NOMO-1 treated with dmso at 0.1 percent for 144 hours (cell line): ENCODE data around the gene ZNF221.
"Not testable (repeated sequence)": the region's sequence is repeated elsewhere in the genome, so short reads cannot be mapped to it uniquely, and the experiment has no call there.

Source experiments
- DNase-seq: peaks from one replicate; lab custom pipeline; 2025; ENCODE audit not compliant: unreplicated experiment; lab: John Stamatoyannopoulos, UW

ZNF221 gene

DNA sequence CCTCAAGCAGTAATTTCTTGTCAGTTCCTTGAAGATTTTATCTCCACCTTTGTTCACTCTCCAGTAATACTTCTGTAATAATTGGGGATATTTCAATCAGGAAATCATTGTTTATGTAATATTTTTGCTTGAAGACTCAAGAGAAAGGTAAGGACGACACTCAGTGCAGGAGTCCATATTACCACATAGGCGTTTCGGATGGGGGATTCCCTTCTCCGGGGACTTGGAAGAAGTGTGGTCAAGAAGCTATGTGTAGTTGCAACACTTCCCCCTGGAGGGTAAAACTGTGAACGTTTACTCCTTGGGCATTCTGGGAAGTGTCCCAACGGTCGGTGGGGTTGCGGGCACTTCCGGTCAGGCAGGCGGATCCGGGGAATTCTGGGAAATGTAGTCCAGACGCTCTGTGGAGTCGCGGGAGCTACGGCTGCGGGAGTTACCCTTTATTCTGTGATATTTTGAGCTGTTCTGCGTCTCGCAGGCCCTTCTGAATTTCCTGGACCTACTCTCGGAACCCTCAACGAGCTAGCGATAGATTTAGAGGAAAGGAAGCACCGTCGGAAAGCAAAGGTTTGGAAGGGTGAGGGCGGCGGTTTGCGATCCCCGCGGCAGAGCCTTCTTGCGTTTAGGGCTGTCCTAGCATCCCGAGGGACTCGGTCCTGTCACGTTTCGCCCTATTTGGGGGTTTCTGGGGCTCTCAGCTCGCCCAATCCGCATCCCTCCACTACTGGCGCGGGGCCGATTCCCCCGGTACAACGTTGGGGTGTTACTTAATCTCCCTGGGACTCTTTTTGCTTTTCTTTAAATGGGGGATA is at the start of gene ZNF221:
Gene ZNF221, plus strand, starts transcription at position 395 of the 812 bp plus-strand sequence. CDS start 11,499 bp downstream, outside the sequence.
- peak; percentile 92 for DNase-seq

DNA sequence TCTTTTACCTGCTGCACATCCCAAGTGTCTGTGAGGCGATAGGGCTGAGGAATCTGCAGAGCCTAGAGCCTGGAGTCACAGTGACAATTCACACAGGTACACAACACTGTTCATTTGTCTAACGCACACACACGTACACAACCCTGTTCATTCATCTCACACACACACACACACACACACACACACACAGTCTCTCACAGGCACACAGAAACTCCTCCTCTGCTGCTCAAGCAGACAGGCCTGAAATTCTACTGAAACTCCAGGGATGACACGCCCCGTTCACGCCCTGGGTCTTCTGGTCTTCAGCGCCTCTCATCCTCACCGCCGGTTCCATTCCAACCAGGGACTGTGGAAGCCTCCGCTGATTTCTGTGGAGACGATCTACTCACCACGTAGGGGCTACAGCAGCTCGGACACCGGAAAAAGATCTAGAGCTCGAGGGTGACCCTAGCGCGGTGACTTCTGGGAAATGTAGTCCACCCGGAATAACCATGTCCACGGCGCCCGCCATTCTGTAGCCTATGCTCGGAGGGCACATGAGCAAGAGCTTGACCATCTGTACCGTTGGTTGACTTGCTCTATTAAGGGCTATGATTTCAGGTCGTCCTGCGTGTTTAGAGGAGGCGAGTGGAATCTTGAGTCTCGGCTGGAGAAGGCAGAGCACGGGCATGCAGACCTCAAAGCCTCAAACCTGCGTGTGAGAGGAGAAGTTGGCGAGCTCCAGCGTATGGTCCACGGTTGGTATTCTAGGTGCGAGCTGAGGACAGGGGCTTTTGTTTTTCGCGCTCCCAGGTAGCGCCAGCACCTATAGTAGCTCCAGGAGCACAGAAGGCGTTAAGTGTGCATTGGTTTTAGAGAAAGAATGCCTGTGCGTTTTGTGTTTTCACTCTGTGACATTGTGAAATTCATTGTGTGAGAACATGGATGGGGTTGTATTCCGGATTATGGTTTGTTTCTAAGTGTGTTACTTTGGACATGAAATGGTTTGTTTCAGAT is 49.3 kb upstream of the ZNF221 start:
- peak; percentile 1 for DNase-seq

DNA sequence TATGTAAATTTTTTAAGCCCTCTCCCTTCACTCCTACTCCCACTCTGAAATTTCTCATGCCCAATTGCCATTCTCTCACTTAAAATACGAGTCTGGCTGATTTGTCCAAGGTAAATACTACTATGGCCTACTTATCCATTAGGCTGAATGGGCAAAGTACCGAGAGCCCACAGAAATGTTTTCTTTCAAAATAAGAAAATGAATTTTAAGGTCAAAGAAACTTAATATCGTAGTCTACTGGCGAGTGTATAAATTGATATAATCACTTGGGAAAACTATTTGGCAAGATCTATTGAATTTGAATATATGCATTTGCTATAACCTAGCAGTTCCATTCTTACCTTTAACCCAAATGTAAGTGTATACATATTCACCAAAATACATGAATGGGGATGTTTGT is 48.6 kb upstream of the ZNF221 start:
- no peak for DNase-seq

DNA sequence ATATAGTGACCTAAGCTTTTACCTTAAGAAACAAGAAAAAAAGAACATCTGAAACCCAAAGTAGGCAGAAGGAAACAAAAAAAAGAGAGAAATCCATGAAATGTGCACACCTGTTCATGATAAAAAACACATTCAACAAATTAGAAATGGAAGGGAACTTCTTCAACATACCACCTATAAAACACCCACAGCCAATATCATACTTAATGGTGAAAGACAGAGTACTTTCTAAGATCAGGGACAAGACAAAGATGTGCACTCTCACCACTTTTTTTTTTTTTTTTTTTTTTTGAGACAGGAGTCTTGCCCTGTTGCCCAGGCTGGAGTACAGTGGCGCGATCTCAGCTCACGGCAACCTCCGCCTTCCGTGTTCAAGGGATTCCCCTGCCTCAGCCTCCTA is 45.1 kb upstream of the ZNF221 start:
- DNase-seq = no peak

DNA sequence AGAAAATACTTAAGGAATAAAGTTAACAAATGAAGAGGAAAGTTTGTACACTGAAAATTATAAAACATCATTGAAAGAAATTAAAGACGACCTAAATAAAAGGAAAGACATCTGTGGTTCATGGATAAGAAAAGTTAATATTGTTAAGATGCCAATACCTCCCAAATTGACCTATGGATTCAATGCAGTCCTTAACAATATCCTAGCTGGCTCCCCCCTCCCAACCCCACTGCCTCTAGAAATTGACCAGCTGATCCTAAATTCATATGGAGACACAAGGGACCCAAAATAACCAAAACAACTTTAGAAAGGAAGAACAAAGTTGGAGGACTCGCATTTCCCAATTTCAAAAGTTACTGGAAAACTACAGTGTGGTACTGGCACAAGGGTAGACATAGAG is 44.3 kb upstream of the ZNF221 start:
- DNase-seq = no peak

DNA sequence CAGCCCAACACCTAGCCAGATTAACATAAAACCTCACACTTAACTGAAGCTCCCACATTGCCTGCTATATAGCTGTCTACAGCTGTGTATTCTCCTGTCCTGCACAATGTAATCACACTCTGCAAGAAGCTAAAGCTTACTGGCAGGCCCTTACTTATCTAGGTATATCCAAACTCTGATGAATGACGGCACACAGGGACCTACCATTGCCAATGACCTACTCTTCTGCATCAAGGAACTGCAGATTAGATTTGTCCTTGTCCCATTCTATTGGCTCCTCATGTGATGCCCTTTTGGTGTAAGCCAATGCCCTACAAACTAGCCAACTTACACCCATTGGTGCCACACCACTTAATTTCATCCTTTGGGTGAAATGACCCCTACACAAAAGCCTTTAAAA is 42.4 kb upstream of the ZNF221 start:
- no peak for DNase-seq

DNA sequence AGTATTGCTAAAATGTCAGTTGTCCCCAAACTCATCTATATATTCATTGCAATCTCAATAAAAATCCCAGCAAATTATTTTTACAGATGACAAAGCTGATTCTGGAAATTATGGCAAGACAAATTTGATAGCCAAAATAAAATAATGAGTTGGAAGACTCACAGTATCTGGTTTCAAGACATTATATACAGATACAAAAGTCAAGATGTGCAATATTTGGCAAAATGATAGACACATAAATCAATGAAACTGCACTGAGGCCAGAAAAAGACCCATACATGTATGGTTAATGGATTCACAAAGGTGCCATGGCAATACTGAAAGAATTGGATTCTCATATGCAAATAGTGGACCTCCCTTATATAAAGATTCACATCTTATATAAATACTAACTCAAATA is 40.1 kb upstream of the ZNF221 start:
- no peak for DNase-seq

DNA sequence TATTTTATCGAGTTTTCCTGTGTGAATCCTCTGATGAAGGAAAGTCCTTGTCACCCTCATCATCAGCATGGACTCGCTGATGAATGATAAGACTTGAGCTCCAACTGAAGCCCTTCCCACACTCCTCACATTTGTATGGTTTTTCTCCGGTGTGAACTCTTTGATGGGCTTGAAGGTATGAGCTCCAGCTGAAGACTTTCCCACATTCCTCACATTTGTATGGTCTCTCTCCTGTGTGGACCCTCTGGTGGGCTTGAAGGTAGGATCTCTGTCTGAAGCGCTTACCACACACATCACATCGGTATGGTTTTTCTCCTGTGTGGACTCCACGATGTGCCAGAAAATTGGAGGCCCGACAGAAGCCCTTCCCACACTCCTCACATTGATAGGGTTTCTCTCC is 37.6 kb upstream of the ZNF221 start:
- DNase-seq = no peak

DNA sequence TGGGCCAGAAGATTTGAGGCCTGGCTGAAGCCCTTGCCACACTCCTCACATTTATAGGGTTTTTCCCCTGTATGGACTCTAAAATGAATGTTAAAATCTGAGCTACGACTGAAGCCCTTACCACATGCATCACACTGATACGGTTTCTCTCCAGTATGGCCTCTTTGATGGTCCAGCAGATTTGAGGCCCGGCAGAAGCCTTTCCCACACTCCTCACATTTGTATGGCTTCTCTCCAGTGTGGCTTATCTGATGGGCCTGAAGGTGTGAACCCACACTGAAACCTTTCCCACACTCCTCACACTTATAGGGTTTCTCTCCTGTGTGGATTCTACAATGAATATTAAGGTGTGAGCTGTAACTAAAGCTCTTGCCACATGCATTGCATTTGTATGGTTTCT is 37.0 kb upstream of the ZNF221 start:
- DNase-seq = no peak

DNA sequence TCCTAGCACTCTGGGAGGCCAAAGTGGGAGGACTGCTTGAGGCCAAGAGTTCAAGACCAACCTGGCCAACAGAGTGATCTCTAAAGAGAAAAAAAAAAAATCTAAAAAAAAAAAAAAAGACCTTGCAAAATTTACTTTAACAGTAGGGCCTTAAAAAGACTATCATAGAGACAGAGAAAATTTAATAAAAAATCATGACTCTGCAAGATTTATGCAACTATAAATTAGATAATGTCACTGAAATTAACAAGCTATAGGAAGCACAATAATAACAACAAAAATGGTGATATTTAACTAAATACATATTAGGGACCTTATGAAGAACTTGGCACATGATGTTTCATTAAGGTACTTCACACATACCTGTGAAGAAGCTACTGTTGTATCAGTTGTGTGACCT is 27.2 kb upstream of the ZNF221 start:
- DNase-seq = no peak

DNA sequence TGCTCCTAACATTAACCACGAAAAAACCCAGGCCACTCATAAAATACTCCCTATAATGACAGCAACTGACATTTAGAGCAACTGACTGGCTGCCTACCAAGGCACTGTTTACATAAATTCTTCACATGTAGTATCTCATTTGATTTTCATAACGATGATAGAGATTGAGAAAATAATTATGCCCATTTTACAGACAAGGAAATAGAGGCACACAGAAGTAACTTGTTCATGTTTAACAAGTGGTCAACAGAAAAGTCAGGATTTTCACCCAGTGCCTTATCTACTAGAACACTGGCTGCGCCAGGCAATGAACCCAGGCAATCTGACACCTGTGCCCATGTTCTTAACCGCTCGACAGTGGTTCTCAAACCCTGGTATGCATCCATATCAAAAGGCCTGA is 22.2 kb upstream of the ZNF221 start:
- DNase-seq = no peak

DNA sequence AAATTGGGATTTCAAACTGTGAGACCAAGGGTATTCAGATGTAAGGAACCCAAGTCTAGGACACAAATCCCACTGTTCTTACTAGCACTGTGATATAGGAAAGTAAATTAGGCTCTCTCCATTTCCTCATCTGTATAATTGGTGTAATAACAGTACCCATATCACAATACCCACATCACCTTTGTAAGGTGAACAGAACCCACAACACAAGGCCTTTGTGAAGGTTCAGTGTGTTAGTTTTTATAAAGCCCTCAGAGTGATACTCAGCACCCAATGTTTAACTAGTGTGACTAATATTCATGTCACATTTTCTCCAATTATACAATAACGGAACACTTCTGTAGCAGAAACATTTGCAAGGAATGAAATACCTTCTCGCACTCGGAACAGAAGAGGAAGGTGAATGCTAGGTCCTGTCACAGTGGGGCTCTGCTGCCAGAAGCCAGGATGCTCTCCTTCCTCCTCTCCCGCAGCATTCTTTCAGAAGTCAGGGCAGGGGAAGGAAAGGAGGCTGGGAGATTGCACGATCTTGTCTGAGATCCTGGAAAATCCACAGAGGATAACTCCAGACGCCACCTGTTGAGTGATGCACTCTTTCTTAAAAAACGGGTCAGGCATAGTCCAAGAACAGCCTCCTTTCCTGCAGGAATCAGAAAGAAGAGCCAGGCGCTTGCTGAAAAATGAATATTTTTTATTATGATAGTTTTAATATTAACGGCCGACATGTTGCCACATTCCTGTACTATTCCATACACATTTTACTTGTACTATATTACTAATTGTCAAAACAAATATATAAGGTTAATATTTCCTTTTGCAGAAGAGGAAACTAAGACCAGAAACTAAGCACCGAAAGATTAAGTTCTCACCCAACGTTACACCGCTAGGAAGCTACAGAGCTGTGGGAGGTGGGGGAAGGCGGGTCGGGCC is 16.7 kb upstream of the ZNF221 start:
- no peak for DNase-seq

DNA sequence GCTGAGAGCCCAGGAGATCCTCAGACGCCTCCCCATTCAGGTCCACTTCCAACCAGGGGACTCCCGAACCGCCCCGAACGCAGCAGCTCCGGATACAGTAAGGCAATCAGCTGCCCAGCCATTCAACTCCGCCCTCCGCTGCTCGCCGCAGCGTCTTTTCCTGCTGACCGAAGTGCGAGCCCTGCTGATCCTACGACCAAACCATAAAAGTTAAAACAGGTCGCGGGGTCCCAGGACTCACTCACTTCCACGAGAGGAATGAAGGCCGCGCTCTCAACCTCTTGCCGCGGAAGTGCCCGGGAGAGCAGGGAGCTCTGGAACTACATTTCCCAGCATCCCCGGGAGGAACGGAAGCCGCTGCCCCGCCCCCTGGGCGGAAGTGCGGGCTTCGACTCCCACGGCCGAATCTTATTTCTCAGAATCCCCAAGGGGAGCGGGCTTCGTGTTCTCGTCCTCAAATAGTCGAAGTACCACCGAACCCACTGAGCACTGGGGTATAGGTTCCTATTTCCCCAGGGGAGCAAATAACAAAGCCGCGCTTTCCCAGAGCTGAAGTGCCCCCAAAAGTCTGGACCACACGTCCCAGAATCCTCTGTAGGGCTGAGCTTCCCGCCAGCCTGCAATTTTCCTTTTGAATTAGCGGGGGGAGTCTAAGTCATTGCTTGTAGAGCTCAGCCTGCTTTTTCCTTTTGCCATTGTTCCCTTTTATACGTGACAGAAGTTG is 15.9 kb upstream of the ZNF221 start, which contains the start of gene ZNF45:
Gene ZNF45, minus strand, starts transcription at position 298 of the 724 bp plus-strand sequence. CDS start 13,097 bp downstream, outside the sequence.
- peak; percentile 68 for DNase-seq

DNA sequence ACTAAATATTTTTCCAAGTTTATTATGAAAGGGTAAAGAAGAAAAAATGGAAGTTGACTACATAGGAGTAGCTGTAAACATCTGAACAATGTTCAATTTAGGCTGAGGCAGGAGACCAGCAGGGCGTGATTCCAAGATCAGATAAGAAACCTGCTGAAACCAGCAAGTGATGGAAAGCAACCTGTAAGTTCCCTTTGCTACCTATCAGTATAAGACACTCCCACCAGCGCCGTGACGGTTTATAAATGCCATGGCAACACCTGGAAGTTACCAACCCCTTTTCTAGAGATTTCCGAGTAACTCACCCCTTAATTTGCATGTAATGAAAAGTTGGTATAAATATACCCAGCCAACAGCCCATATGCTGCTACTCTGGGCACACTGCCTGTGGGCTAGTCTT is 14.8 kb upstream of the ZNF221 start:
- no peak for DNase-seq

DNA sequence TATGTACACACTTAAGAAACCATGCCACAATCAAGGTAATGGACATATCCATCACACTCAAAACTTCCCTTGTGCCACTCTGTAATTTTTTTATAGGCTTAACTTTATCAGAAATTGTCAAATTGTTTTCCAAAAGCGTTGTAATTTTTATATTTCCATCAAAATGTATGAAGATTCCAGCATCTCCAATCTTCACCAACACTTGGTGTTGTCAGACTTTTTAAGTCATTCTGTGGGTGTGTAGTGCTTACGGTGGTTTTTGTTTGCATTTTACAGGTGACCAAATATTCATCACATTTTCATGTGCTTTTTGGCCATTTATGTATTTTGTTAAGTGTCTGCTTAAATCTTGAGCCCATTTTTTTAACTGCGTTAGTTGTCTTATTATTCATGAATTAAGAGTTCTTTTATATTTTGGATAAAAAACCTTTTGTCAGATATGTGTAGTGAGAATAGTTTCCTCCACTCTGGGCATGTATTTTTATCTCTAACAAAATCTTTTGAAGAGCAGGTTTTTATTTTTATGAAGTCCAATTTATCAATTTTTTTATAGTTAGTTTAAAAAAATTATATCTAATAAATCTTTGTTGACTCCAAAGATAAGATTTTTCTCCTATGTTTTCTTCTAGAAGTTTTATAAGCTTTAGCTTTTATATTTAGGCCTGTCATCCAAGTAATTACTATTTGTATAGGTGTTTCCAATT is 11.3 kb upstream of the ZNF221 start:
- DNase-seq = no peak

DNA sequence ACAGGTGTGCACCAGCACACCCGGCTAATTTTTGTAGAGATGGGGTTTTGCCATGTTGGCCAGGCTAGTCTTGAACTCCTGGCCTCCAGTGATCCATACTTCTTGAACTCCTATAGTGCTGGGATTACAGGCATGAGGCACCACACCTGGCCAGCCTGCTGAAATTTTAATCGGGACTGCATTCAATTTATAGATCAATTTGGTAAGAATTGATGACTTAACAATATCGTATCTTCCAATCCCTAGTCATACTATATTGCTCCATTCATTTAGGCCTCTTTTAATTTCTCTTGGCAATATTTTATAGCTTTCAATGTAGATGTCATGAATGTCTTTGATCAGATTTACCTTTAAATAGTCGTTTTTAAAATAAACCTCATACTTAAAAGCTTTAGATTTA is 10.3 kb upstream of the ZNF221 start:
- DNase-seq = no peak

DNA sequence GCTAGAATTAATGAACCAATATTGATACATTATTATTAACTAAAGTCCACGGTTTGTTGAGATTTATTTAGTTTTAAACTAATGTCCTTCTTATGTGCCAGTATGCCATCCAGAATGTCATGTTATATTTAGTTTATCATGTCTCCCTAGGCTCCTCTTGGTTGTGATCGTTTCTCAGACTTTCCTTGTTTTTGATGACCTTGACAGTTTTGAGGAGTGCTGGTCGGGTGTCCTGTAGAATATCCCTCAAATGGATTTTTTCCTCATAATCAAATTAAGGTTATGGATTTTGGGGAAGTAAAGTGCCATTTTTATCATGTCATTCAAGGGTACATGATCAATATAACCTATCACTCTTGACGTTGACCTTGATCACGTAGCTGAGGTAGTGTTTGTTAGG is 9.8 kb upstream of the ZNF221 start:
- DNase-seq = no peak

DNA sequence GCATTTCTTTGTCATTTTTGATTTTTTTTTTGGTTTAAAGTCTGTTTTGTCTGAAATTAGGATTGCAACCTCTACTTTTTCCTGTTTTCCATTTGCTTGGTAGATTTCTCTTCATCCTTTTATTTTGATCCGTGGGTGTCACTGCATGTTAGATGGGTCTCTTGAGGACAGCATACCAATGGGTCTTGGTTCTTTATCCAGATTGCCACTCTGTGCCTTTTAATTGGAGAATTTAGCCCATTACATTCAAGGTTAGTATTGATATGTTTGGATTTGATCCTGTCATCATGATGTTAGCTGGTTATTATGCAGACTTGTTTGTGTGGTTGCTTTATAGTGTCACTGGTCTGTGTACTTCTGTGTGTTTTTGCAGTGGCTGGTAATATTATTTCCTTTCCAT is 3.6 kb upstream of the ZNF221 start:
- not testable (repeated sequence) for DNase-seq

DNA sequence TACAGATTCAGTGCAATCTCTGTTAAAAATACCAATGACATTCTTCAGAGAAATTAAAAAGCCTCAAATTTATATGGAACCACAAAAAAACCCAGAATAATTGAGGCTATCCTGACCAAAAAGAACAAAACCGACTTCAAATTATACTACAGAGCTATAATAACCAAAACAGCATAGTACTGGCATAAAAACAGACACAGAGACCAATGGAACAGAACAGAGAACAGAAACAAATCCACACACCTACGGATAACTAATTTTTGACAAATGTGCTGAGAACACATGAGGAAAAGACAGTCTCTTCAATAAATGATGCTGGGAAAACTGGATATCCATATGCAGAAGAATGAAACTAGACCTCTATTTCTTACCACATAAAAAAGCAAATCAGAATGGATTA is 1.2 kb upstream of the ZNF221 start:
- DNase-seq = not testable (repeated sequence)
